Measurements from ENCODE around the gene ENPP3.

GRCh38 chr6:131782764-131783163, 145.7 kb downstream of the ENPP3 start:
- TF ChIP-seq POLR2AphosphoS5 (IDR thresholded peaks at IDR 0.05; ENCODE audit: insufficient read depth in 1 of 2, low read depth in 1 of 2) (no peak), CTCF (IDR thresholded peaks at IDR 0.05) (no peak)
